HK-2 (cell line): ENCODE data around the gene SMC6.

Source experiments
- DNase-seq: peaks from one replicate; pipeline ENCODE4 v3.0.0-alpha.2; 2018; ENCODE audit not compliant: unreplicated experiment

SMC6 gene

GRCh38 chr2:17615728-17616351 is 137.8 kb downstream of the SMC6 start:
- DNase-seq: no peak

GRCh38 chr2:17615147-17615546 is 138.5 kb downstream of the SMC6 start:
- DNase-seq: no peak

GRCh38 chr2:17614174-17614930 is 139.3 kb downstream of the SMC6 start:
- DNase-seq: no peak
